Endodermal cell (in vitro differentiated cells): ENCODE measurements around the gene TNFAIP8L3. TPM values are rescaled to one million over a fixed set of nuclear protein-coding genes. Genes with fewer than 3 reads are reported as not detected.

Experiments used
- DNase-seq: peaks from one replicate; pipeline ENCODE4 v3.0.0-alpha.2; 2017
- H3K27ac ChIP-seq: 2 replicates; pipeline ENCODE4 v1.5.1; 2013; ENCODE audit warnings: mild to moderate bottlenecking, low read depth, low read length, moderate library complexity
- H3K27me3 ChIP-seq: 2 replicates; pipeline ENCODE4 v1.6.1; 2013; ENCODE audit warnings: mild to moderate bottlenecking, low read length, moderate library complexity; ENCODE audit not compliant: insufficient read depth, control insufficient read depth, poor library complexity, severe bottlenecking
- H3K36me3 ChIP-seq: 2 replicates; pipeline ENCODE4 v1.7.0; 2013; ENCODE audit warnings: mild to moderate bottlenecking, low read length, moderate library complexity; ENCODE audit not compliant: control insufficient read depth, insufficient read depth
- H3K4me1 ChIP-seq: one replicate; pipeline ENCODE4 v1.7.0; 2013; ENCODE audit warnings: low read length; ENCODE audit not compliant: control insufficient read depth, insufficient read depth
- H3K4me3 ChIP-seq: 2 replicates; pipeline ENCODE4 v1.5.1; 2013; ENCODE audit warnings: mild to moderate bottlenecking, low read length, moderate library complexity
- H3K9ac ChIP-seq: 2 replicates; pipeline ENCODE4 v1.6.1; 2013; ENCODE audit warnings: mild to moderate bottlenecking, low read length, moderate library complexity; ENCODE audit not compliant: poor library complexity, severe bottlenecking; ENCODE audit errors: extremely low read depth
- H3K9me3 ChIP-seq: 2 replicates; pipeline ENCODE4 v1.6.1; 2013; ENCODE audit warnings: mild to moderate bottlenecking, low read length, moderate library complexity; ENCODE audit not compliant: control insufficient read depth
- H3K27ac Mint-ChIP-seq: 2 replicates; pipeline ENCODE4 v1.8.0; 2020; ENCODE audit warnings: mixed read lengths
- H3K27me3 Mint-ChIP-seq: 2 replicates; pipeline ENCODE4 v1.8.0; 2021; ENCODE audit warnings: mild to moderate bottlenecking, mixed read lengths; ENCODE audit not compliant: insufficient read depth
- H3K36me3 Mint-ChIP-seq: 2 replicates; pipeline ENCODE4 v1.8.0; 2020; ENCODE audit warnings: low read depth, mixed read lengths
- H3K4me1 Mint-ChIP-seq: 2 replicates; pipeline ENCODE4 v1.8.0; 2020; ENCODE audit warnings: mixed read lengths
- H3K4me3 Mint-ChIP-seq: 2 replicates; pipeline ENCODE4 v1.8.0; 2020; ENCODE audit warnings: mild to moderate bottlenecking, moderate library complexity, mixed read lengths
- H3K9me3 Mint-ChIP-seq: 2 replicates; pipeline ENCODE4 v1.8.0; 2020; ENCODE audit warnings: mild to moderate bottlenecking, mixed read lengths
- WGBS, 2 experiments: methylation state at CpG; one replicate each; pipeline versions ENCODE4 v1.1.5 to v1.1.7; 2013; ENCODE audit warnings: missing lambda C conversion rate in 2 of 2, mixed read lengths in 1 of 2; ENCODE audit not compliant: insufficient coverage in 1 of 2, insufficient read length in 1 of 2; 5-methylcytosine and 5-hydroxymethylcytosine counted together
- total RNA-seq, 2 donors: library from RNA; stranded (reverse); fragmentation: NEBNext Ultra II Directional in 1 of 2; extraction: Animal tissue kit (Norgen Biotek cat#: 25700) in 1 of 2; gene quantifications; 2 replicates in 1 of 2; 3 replicates in 1 of 2; pipeline ENCODE4 v1.2.1, GENCODE V29; 2021
- TF ChIP-seq, protein P1 (sequence below): fragments of 200-600 bp; sonication (generic); conservative IDR thresholded peaks from 2 replicates; pipeline ENCODE4 v1.5.0; 2021; ENCODE audit warnings: antibody characterized with exemption, mild to moderate bottlenecking

TNFAIP8L3 gene
- total RNA-seq, 2 donors from 2014 or later, result 0.31 TPM; not detected in 1

DNA sequence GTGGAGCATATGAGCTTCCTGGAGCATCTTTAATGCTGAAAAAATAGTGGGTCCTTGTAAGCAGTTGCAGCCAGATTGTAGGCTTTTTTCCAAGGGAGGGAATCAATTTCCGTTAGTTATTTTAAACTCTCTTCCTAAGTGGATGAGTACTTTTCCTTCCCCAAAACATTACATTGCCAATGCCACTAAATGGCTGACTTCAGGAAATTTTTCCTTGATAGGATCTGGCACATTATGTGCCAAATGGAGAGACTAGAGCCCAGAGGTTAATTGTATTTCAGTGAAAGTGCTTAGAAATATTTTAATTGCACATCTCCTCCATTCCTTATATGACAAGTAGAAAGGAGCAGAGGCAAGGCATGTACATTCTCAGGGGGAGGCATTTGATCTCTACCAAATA is 83.5 kb downstream of the TNFAIP8L3 start:
- no peak for DNase-seq
- 100% methylated on average over 1 of the region's 1 CpG; no CpG with 5 or more reads in 1 of the 2 experiments for WGBS, 2 experiments
- Histone ChIP-seq H3K9me3 (peaks cover 19% of the 10 kb centered on the region), H3K9ac (no peak overlapping the region), H3K36me3 (peaks cover 17% of the 10 kb centered on the region), H3K4me3 (no peak overlapping the region), H3K27ac (no peak overlapping the region), H3K4me1 (no peaks in the 10 kb centered on the region), H3K27me3 (no peaks in the 10 kb centered on the region)
- Mint-ChIP-seq H3K4me3 (no peak overlapping the region), H3K36me3 (peaks cover 31% of the 10 kb centered on the region), H3K4me1 (no peaks in the 10 kb centered on the region), H3K27ac (no peak overlapping the region), H3K27me3 (no peaks in the 10 kb centered on the region), H3K9me3 (peaks cover 18% of the 10 kb centered on the region)
- TF ChIP-seq, protein P1, sequence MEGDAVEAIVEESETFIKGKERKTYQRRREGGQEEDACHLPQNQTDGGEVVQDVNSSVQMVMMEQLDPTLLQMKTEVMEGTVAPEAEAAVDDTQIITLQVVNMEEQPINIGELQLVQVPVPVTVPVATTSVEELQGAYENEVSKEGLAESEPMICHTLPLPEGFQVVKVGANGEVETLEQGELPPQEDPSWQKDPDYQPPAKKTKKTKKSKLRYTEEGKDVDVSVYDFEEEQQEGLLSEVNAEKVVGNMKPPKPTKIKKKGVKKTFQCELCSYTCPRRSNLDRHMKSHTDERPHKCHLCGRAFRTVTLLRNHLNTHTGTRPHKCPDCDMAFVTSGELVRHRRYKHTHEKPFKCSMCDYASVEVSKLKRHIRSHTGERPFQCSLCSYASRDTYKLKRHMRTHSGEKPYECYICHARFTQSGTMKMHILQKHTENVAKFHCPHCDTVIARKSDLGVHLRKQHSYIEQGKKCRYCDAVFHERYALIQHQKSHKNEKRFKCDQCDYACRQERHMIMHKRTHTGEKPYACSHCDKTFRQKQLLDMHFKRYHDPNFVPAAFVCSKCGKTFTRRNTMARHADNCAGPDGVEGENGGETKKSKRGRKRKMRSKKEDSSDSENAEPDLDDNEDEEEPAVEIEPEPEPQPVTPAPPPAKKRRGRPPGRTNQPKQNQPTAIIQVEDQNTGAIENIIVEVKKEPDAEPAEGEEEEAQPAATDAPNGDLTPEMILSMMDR, result no peak

DNA sequence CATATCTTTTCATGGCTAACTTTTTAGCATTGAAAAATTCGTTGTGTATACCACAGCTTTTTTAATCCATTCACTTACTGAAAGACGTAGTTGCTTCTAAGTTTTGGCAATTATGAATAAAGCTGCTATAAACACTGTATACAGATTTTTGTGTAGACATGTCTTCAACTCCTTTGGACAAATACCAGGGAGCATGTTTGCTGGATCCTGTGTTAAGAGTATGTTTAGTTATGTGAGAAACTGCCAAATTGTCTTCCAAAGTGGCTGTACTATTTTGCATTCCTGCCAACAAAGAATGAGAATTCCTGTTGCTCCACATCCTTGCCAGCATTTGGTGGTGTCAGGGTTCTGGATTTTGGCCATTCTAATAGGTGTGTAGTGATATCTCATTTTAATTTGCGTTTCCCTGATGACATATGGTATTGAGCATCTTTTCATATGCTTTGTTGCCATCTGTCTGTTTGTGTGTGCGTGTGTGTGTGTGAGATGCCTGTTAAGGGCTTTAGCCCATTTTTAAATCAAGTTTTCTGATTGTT is 87.5 kb downstream of the TNFAIP8L3 start:
- TF ChIP-seq, protein P1, result no peak
- peaks cover 35% of the 10 kb centered on the region for H3K36me3 Mint-ChIP-seq
- H3K27me3 Mint-ChIP-seq, result no peaks in the 10 kb centered on the region
- Histone ChIP-seq H3K4me1 (peaks cover 5% of the 10 kb centered on the region), H3K27ac (no peak overlapping the region), H3K9ac (no peak overlapping the region), H3K36me3 (peaks cover 36% of the 10 kb centered on the region), H3K4me3 (peak overlapping the region; percentile 10), H3K9me3 (peaks cover 15% of the 10 kb centered on the region), H3K27me3 (no peaks in the 10 kb centered on the region)
- no peak overlapping the region for H3K4me3 Mint-ChIP-seq
- 84 to 94% methylated on average over 4 of the region's 4 CpGs for WGBS, 2 experiments
- DNase-seq, result no peak
- H3K4me1 Mint-ChIP-seq, result peaks cover 2% of the 10 kb centered on the region
- H3K27ac Mint-ChIP-seq, result no peak overlapping the region
- peaks cover 18% of the 10 kb centered on the region for H3K9me3 Mint-ChIP-seq

Other genes with a start within 250 kb of the TNFAIP8L3 start
- gene AP4E1, start 186.2 kb downstream of the TNFAIP8L3 start, total RNA-seq, result 10 to 100 TPM in 1 of 2 donors, 1 to 10 TPM in 1; 7.8 to 12.5 TPM
- not detected for gene CYP19A1, start 243.7 kb upstream of the TNFAIP8L3 start, total RNA-seq
- gene GLDN, start 246.7 kb upstream of the TNFAIP8L3 start, total RNA-seq, result 1 to 10 TPM in 1 of 2 donors, under 1 TPM in 1; 0.62 to 1.7 TPM